Measurements from ENCODE around the gene C1D.

The C1D gene

GRCh38 chr2:68057658-68058396 is 5.0 kb downstream of the C1D start:
- no peak overlapping the region for H3K27ac ChIP-seq
- TF ChIP-seq, protein P1, sequence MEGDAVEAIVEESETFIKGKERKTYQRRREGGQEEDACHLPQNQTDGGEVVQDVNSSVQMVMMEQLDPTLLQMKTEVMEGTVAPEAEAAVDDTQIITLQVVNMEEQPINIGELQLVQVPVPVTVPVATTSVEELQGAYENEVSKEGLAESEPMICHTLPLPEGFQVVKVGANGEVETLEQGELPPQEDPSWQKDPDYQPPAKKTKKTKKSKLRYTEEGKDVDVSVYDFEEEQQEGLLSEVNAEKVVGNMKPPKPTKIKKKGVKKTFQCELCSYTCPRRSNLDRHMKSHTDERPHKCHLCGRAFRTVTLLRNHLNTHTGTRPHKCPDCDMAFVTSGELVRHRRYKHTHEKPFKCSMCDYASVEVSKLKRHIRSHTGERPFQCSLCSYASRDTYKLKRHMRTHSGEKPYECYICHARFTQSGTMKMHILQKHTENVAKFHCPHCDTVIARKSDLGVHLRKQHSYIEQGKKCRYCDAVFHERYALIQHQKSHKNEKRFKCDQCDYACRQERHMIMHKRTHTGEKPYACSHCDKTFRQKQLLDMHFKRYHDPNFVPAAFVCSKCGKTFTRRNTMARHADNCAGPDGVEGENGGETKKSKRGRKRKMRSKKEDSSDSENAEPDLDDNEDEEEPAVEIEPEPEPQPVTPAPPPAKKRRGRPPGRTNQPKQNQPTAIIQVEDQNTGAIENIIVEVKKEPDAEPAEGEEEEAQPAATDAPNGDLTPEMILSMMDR (conservative IDR thresholded peaks at IDR 0.05), result no peak

DNA sequence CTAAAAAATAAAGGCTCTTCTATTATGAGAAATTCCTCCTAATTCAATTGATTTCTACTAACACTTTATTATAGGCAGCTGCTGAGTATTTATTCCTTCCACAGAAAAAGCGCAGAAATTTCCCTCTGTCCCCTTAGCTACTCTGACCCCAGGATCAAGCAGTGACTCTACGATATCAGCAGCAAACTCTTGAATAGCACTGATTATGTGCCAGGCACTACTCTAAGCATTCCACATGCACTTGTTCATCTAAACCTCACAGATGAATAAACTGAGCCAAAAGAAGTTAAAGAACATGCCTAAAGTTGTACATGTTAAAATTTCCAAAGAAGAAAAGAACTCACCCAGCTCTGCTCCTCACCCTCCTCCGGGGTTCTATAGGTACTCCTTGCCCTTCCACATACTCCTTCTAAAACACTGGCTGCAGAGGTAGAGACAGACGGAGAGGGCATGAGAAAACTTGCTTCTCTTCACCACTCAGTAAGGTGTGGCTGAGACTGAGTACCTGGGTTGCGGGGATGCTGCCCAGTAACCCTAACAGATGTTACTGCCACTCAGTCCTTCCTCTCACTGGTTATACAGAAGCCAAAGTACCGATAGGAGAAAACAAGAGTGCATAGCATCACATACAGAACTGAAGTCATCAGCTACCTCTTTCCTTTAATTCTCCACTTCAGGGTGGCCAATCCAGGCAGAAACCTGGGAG is 9.9 kb downstream of the C1D start:
- no peak overlapping the region for H3K27ac ChIP-seq
- TF ChIP-seq, protein P1 (conservative IDR thresholded peaks at IDR 0.05), result no peak

GRCh38 chr2:68050353-68050752 is 12.5 kb downstream of the C1D start:
- H3K27ac ChIP-seq, result no peak overlapping the region
- TF ChIP-seq, protein P1 (conservative IDR thresholded peaks at IDR 0.05), result no peak

DNA sequence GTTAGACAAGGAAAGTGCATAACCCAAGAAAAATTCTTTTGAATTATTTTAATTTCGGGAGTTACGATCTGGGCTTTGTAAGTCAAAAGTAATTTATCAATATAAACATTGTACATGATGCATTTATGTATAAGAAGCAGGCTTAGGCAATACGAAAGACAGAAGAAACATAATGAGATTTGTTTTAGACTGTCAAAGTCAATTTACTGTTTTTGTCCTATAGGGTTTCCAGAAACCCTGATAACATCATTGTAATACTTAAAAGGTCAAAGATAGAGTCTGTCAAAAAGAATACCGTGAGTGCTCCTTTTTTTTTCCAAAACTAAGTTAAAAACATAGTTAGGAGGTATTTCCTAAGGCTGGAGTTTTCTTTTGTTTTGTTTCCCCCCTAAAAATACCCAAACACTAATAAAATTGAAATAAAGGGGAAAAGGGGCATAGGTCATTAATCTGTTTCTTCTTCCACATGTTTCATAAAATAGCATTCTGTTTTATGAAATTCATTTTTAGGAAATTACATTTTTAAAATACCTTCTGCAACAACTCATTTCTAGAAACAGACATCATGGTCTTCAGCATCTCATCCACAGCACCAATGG is 16.1 kb downstream of the C1D start:
- no peak overlapping the region for H3K27ac ChIP-seq
- TF ChIP-seq, protein P1 (conservative IDR thresholded peaks at IDR 0.05), result no peak

DNA sequence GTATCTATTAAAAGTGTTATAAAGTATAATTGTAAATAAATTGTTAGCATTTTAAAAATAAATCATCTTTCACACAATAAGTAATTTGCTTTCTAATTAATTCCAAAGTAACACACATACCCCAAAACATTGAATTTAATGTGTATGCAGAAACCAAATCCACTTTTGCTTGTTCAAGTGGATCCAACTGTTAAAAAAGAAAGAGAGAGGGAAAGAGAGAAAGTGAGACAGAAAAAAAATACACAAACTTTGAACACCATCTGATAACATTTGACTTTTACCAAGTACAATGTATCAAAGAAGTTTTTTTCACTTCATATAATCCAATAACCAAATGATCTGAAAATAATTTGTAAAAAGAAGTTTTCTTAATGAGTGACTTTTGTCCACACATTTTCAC is 16.6 kb downstream of the C1D start:
- TF ChIP-seq, protein P1 (conservative IDR thresholded peaks at IDR 0.05), result no peak
- no peak overlapping the region for H3K27ac ChIP-seq

- no peak overlapping the region for H3K27ac ChIP-seq
- TF ChIP-seq, protein P1 (conservative IDR thresholded peaks at IDR 0.05), result no peak
Measured at GRCh38 chr2:68045342-68045741, 17.5 kb downstream of the C1D start.

GRCh38 chr2:68044099-68044498 is 18.7 kb downstream of the C1D start:
- no peak overlapping the region for H3K27ac ChIP-seq
- TF ChIP-seq, protein P1 (conservative IDR thresholded peaks at IDR 0.05), result no peak

All from VCaP (cell line).